Testis (tissue), 2 donors: ENCODE measurements around the gene FOXN4.

Experiments used
- CTCF ChIP-seq, 3 experiments: fragments of 450-650 bp in 2 of 3; fragments of 200-600 bp in 1 of 3; sonication (generic) in 1 of 3; IDR thresholded peaks; one replicate each; pipeline ENCODE4 v1.5.1; 2016 to 2019; ENCODE audit warnings: antibody characterized with exemption in 3 of 3, mild to moderate bottlenecking in 2 of 3, moderate library complexity in 1 of 3
- POLR2A ChIP-seq: fragments of 450-650 bp; IDR thresholded peaks from one replicate; pipeline ENCODE4 v1.6.1; 2017; ENCODE audit warnings: antibody characterized with exemption, mild to moderate bottlenecking, moderate library complexity

GRCh38 chr12:109277255-109277898 lies 31.7 kb downstream of the FOXN4 start:
- TF ChIP-seq CTCF (IDR thresholded peaks at IDR 0.05) (no peak), POLR2A (no peak)
